DND-41 (cell line): ENCODE measurements around the gene MREG.

Experiments
- EZH2 ChIP-seq: IDR thresholded peaks from 3 replicates; pipeline ENCODE4 v1.6.1; 2012; ENCODE audit warnings: borderline replicate concordance, low read depth, mild to moderate bottlenecking, moderate library complexity, low read length, inconsistent platforms; ENCODE audit not compliant: severe bottlenecking
- TF ChIP-seq, protein P1 (sequence below): IDR thresholded peaks from 2 replicates; pipeline ENCODE4 v1.5.1; 2012; ENCODE audit warnings: borderline replicate concordance, low read length, moderate library complexity, mild to moderate bottlenecking; ENCODE audit not compliant: poor library complexity, severe bottlenecking; ENCODE audit errors: extremely low read depth

DNA sequence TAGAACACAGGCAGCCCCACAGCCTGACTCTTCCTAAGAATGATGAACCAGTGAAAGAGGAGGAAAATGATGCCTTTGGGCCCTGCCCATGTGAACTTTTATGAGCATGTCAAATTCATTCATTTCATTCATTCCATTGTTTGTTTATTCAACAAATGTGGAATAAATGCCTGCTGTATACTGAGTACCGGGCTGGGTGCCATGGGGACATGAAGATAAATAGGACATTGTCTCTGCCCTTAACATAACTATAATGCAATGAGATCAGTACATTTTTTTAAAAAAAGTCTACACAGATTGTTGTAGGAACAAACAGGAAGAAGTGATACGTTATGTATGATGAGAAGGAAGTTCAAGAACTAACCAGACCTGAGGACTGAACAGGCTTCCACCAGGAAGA lies 14.7 kb downstream of the MREG start:
- TF ChIP-seq, protein P1, sequence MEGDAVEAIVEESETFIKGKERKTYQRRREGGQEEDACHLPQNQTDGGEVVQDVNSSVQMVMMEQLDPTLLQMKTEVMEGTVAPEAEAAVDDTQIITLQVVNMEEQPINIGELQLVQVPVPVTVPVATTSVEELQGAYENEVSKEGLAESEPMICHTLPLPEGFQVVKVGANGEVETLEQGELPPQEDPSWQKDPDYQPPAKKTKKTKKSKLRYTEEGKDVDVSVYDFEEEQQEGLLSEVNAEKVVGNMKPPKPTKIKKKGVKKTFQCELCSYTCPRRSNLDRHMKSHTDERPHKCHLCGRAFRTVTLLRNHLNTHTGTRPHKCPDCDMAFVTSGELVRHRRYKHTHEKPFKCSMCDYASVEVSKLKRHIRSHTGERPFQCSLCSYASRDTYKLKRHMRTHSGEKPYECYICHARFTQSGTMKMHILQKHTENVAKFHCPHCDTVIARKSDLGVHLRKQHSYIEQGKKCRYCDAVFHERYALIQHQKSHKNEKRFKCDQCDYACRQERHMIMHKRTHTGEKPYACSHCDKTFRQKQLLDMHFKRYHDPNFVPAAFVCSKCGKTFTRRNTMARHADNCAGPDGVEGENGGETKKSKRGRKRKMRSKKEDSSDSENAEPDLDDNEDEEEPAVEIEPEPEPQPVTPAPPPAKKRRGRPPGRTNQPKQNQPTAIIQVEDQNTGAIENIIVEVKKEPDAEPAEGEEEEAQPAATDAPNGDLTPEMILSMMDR = no peak
- TF ChIP-seq EZH2 = no peak
